Loucy (cell line): ENCODE measurements around the gene DNAAF8.

ENCODE experiments used
- CTCF ChIP-seq: fragments of 200-600 bp; sonication (generic); conservative IDR thresholded peaks from 2 replicates; pipeline ENCODE4 v1.5.1; 2014; ENCODE audit warnings: mild to moderate bottlenecking, antibody characterized with exemption, low read length
- EZH2phosphoT487 ChIP-seq: fragments of 200-600 bp; IDR thresholded peaks from 2 replicates; pipeline ENCODE4 v1.6.1; 2018; ENCODE audit warnings: antibody characterized with exemption, mild to moderate bottlenecking, moderate library complexity, borderline replicate concordance

GRCh38 chr16:4691666-4692412, 42.5 kb upstream of the DNAAF8 start:
- no peak for TF ChIP-seq CTCF
- TF ChIP-seq EZH2phosphoT487 = no peak
